Measurements from ENCODE around the gene CSF2. TPM values are rescaled to one million over a fixed set of nuclear protein-coding genes. Genes with fewer than 3 reads are reported as not detected.
A peak's percentile ranks its signal among the peaks of the same experiment; 100 is the strongest.

Gene CSF2
- total RNA-seq, 1 donor from 2014 or later, result not detected

DNA sequence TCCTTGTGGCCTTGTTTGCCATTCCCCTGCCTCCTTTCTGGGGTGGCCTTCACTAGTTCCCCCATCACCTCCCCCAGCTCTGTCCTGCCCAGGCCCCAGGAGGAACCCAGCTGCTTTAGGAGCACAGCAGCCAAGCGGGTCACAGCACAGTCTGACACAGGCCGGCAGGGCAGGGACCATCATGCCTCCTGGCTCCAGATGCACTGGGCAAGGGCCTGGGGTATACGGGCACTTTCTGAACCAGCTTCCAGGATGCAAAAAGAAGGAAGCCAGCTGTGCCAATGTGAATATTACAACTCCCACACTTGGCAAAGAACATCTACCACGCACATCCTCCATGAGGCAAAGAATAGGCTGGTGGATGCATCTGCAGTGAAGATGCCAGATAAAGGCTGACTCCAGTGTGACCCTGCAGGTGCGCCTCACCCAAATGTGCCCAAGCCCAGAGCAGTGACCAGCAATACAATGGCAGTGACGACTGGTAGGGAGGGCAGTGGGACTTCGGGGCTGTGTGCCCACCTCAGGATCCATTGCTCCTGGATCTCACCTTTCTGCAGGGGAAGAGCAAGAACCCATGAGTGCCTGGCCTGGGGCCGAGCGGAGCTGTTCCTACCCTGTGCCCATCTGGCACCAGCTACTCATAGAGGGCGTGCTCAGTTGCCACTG lies 19.4 kb upstream of the CSF2 start:
- intact Hi-C loops (cut with DNase I), result no loop called here
- ATAC-seq (no peak), DNase-seq (ENCODE audit: low spot score) (peak; percentile 38)

DNA sequence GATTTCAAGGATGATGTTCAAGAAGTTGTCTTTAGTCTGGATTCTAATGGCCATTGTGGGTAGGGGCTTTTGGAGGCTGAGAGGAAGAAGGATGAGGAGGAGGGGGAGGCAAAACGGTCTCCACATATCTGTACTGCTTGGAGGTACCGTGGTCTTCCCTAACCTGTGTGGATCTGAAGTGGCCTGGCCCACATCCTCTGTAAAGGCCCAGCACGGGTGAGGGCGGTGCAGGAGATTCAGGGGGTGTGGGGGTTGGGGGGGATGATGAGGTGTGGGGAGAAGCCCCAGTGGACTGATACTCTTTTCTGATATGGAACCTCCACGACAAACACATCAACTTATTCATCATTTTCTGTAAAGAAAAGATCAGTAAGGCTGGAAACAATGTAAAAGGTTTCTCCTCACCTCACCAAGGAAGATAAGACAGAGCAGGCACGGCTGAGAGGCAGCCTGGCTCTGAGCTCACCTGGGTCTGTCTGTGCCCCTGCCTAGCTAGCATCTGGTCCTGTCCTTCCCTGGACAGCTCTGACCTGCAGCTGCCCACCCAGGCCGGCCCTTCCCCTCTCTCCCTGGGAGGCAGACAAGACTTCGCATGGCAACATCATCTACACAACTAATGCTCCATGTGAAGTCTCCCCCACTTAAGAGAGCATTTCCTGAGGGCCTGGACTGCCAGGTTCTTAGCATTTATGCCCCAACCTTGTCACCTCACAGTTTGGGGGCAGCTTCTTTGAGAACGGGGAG lies 18.7 kb upstream of the CSF2 start:
- DNase-seq (ENCODE audit: low spot score) (no peak), ATAC-seq (no peak)
- intact Hi-C loops (cut with DNase I), result no loop called here

DNA sequence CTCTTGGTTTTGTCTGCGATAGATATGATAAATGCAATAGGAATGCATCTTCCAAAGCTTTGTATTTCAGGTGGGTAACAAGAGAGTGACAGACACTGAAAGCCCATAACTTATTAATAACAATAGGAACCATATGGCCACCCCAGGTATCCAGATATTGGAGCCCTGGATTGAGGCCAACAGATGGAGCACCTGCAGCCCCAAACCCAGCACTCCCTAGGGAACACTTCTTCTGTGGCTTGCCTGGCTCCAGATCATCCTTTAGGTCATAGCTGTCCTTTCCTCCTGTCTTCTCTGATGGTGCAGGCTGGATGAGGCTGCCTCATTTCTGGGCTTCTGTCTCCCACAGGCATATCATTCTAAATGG lies 18.2 kb upstream of the CSF2 start:
- intact Hi-C loops (cut with DNase I), result no loop called here
- DNase-seq (ENCODE audit: low spot score) (no peak), ATAC-seq (no peak)

DNA sequence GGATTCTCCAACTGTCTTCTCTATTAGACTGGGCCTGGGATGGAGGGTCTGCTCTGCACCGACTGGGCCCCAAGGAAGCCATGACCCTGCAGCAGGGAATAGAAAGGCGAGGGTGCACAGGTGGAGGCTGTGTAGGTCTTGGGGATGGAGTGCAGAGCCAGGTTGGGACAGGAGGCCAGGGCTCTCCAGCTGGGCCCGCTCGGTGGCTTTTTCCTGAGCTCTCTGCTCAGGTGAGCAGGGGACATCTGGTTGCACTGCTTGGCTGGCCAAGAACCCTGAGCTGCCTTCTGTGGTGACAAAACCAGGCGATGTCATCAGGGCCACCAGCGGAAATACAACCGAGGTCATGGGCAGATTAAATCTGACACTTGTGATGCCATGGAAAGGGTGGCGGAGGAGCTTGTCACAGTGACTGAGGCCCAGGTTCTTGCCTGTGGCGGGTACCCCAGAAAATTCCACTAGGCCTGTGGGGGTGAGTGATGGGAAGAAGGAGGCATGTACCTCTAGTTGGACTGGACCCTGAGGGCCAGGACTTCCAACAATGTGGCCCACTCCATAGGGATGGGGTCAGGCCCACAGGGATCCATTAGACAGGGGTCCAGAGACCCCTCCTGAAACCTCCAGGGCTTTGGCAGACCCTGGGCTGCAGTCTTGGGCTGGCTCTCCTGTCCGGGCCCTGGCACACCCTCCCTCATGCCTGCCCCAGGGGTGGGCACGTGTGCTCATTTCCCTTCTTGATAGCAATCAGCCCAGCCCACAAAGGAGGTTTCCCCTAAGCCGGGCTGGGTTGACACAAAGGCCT lies 17.6 kb upstream of the CSF2 start:
- DNase-seq (ENCODE audit: low spot score) (no peak), ATAC-seq (no peak)
- intact Hi-C loops (cut with DNase I), result no loop called here

DNA sequence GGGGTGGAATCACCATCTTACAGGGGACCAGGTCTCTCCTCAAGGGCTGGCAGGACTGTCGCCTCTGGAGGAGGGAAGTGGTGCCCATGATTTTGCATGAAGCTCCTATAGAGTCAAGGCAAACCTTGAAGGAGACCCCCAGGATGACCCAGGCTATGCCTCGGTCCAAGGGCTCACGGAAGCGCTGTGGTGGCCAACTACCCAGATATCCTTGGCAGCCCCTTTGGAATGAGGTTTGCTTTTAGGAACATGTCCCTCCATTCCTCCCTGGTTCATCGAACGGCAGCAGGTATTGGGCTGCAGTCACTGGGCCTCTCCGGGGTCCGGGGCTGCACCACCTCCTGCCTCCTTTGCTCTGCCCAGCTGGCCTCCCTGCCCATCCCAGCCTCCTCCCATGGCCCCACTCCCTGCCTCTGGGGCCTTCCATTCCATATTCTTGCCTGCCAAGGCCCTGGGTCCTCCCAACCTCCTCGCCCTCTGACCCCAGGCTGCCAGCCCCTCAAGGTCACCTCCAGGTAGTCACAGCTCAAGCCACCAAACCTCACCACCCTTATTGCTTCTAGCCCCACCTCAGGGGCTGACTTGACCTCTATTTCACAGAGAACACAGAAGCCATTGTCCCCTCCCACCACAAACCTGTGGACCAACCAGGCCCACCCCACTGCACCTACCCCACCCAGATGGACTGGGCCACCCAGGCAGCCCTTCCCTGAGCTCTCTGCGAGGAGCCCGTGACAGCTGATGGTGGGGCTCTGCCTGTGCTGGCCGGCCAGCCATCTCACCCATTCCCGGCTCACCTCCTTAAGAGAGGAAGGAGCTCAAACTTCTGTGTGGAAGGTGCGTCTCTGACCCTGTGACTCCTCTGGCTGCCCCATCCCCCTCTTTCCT lies 16.7 kb upstream of the CSF2 start:
- peak; percentile 43 for DNase-seq (ENCODE audit: low spot score)

DNA sequence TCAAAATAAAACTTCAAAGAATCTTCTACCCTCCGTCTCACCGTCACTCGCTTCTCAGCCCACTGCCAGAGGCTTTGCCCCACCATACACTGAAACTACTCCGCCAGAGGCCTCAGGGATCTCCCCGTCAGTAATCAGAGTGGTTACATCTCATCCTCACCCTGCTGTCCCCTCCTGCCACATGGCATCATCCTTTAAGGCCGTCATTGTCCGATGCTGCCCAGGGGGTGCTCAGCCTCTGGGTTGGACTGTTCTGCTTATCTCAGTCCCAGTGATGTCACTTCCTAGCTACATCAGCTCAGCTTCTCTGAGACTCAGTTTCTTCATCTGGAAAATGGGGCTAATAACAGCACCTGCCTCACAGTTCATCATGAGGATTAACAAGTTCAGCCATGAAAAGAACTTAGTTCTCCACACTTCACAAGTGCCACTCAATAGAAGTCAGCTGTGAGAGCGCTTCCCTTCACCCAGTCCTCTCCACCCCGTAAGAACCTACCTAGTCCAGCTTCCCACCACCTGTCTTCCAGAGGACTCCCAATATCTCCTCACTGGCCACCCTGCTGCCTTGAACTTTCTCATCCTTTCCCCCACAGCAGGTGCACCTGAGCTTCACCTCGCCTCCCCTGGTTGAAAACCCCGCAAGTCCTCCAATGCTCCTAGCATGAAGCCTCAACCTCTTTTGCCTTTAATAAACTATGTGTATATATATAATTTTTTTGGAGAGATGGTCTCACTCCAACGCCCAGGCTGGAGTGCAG lies 15.9 kb upstream of the CSF2 start:
- intact Hi-C loops (cut with DNase I), result no loop called here
- peak; percentile 41 for DNase-seq (ENCODE audit: low spot score)
- no peak for ATAC-seq

More for the DNA sequence above, 16.7 kb upstream of the CSF2 start:
- intact Hi-C loops (cut with DNase I), result no loop called here
- ATAC-seq, result no peak

DNA sequence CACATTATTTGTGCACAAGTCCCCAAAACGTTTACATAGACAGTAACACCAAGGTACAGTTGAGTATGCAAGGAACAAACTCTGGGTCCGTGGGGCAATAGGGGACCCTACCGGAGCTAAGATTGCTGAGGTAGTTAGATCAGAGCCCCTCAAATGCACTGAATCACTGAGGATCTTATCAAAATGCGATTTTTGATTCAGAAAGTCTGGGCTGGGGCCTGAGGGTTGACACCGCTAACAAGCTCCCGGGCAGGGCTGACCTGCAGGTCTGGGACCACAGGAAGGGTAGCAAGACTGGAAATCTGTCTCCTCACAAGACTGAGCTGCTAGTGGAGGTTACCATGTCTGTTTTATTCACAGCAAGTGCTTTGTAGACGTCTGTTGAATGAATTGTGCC lies 14.9 kb upstream of the CSF2 start:
- intact Hi-C loops (cut with DNase I), result no loop called here
- DNase-seq (ENCODE audit: low spot score), result no peak

DNA sequence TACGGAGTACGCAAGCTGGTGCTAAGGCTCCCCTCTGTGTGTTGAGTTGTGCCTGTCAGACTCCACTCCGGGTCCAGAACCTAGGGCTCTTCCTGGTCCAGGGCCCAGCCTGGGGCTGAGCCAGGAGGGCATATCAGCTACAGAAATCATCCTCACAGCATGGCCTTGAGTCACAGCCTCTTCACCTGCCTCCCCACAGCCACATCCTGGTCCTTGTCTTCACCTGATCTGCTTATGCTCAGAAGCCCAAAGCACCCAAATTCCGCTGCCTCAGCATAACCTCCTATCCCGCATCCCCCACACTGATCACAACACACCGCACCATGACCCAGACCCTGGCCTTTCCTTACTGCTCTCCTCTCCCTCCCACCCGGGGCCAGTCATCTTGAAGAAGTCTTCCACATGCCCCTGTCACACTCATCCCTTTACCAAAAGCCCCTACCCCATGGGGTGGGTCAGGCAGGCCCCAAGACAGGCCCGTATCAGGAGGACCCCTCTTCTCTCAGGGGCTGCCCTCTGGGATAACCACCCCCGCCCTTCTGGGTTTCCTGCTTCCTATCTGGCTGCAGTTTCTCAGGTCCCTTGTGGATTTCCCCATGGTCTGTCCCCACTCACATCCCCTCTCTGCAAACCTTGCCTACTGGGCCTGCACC lies 14.4 kb upstream of the CSF2 start:
- intact Hi-C loops (cut with DNase I), result no loop called here
- peak; percentile 43 for DNase-seq (ENCODE audit: low spot score)
- no peak for ATAC-seq

More for the DNA sequence above, 14.9 kb upstream of the CSF2 start:
- ATAC-seq, result no peak

DNA sequence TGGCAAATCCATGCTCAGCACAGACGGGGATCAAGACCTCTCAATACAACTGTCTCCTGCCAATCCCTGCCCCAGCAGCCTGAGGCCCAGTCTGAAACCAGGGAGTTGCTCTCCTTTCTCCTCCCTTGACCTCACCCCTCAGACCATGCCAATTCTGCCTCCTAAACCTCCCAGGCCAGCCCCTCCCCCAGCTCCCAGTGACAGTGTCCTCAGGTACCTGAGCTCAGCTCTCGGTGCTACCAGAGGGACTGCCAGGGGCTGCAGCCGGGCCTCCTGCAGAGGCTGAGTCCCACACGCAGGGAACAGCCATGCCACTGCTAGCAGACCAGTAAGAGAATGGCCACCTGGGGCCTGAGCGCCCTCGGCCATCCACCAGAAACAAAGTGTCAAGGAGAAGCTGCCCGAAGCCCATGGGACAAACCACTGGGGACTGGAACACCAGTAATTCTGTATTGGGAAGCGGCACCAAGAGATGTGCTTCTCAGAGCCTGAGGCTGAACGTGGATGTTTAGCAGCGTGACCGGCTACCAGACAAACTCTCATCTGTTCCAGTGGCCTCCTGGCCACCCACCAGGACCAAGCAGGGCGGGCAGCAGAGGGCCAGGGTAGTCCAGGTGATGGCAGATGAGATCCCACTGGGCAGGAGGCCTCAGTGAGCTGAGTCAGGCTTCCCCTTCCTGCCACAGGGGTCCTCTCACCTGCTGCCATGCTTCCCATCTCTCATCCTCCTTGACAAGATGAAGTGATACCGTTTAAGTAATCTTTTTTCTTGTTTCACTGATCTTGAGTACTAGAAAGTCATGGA lies 13.7 kb upstream of the CSF2 start:
- no peak for DNase-seq (ENCODE audit: low spot score)
- ATAC-seq, result no peak
- intact Hi-C loops (cut with DNase I), result no loop called here

DNA sequence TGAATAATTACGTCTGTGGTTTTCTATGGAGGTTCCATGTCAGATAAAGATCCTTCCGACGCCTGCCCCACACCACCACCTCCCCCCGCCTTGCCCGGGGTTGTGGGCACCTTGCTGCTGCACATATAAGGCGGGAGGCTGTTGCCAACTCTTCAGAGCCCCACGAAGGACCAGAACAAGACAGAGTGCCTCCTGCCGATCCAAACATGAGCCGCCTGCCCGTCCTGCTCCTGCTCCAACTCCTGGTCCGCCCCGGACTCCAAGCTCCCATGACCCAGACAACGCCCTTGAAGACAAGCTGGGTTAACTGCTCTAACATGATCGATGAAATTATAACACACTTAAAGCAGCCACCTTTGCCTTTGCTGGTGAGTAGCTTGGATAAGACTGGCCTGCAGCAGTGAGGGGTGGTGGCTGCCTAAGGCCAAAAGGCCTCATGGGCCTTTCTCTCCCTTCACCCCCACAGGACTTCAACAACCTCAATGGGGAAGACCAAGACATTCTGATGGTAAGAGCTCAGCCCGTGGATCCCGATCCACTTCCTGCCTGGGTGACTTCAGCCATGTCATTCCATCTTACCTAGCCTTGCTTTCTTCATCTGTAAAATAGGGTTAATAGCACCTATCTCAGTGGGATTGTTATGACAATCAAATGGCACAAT lies 13.0 kb upstream of the CSF2 start, which contains the start of gene IL3:
IL3 (plus strand) TSS at position 155 of the 661 bp plus-strand sequence; CDS start at position 207, 52 bp downstream.
- DNase-seq (ENCODE audit: low spot score) (no peak), ATAC-seq (no peak)
- intact Hi-C loops (cut with DNase I), result no loop called here

DNA sequence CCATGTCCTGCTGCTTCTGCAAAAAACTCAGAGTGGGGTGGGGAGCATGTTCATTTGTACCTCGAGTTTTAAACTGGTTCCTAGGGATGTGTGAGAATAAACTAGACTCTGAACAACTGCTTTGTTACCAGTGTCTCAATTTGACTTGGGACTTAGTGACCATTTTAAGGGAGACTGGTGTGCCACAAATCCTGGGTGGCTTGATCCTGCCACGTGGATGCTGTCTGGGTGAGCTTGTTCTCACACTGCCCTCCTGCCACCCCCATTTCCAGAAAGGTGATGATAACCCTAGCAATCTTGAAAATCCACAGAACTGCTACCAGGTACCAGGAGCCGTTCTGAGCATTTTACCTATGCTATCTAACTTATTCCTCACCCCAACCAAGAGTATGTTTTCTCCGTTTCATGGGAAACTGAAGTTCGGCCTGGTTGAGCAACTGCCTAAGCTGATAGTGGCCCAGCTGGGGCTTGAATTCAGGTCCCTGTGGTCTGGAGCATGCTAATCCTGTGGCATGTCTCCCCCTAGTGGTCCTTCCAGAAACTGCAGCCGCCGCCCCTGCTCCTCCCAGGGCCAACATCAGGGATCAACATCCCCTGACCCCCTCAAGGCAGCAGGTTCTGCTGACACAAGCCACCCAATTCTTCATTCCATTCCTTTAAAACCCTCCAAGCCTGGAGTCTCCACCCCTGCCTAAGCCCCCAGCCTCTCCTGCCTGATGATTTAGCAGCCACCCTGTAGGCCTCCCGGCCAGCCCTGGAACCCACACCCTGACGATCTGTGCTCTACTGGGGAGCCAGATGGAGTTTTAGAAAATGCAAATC lies 10.3 kb upstream of the CSF2 start:
- ATAC-seq (peak; percentile 69), DNase-seq (ENCODE audit: low spot score) (peak; percentile 87)
- intact Hi-C loops (cut with DNase I), result no loop called here

DNA sequence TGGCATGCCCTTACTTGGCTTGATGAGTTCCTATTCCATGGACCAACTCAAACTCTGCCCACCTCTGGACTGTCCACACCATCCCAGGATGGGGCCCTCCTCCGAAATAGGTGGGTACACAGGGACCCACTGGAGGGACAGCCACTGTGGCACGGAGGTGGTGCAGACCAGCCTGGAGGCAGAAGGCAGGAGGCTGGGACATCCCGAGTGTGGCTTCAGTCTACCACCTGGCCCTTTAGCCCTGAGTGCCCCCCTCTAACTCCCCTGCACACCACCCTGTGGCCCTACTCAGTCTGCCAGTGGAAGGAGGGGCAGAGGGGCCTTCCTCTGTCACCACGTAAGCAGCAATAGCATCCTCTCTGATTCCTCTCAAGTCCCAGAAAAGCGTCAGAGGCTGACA lies 9.4 kb upstream of the CSF2 start:
- intact Hi-C loops (cut with DNase I), result no loop called here
- ATAC-seq, result no peak
- DNase-seq (ENCODE audit: low spot score), result peak; percentile 42

DNA sequence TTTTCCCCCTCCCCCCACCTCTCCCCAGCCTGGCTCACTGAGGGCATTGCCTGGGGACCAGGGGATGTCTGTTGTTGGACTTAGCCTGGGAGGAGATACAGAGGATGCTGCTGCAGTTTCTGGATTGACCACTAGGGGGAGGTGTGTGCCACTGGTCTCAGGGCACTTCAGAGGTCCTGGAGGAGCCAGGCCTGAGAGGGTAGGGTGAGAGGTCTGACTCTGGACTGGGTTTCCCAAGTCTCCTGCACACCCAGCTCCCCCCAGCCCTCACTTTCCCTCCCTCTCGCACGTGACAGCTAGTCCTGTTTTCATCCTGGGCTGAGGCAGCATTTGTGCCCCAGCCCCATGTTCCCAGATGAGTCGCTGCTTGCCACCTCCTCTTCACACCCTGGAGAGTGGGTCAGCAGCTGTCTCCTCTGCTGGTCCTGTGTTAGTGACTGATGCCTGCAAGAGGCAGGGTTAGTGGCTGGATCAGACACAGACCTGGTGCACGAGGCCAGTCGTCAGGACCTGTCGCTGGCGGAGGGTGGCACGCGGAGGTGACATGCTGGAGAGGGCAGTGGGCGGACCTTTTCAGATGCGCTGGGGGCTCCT lies 8.8 kb upstream of the CSF2 start:
- intact Hi-C loops (cut with DNase I), result no loop called here
- DNase-seq (ENCODE audit: low spot score) (peak; percentile 83), ATAC-seq (peak; percentile 70)

DNA sequence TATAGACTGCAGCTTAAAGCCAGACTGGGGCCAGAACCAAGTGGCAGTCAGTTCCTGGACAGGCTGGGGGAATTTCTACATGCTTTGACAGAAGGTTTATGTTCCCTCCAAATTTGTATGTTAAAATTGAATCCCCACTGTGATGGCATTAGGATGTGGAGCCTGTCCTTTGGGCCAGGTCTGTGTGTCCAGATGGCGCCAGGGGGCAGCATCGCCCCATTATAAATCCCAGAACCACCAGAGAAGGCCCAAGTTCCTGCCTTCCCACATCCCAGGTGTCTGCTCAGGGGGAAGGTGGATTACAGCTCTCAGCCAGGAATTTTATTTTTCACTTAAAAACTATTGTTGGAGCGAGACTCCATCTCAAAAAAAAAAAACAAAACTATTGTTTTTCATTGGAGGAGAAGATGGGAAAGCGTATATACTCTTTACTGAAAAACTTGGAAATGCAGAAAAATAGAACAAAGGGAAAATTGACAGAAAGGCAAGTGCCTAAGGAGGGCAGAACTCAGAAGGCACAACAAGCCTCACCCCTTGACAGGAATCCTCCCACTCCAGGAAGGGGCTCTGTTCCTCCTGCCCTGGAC lies 8.1 kb upstream of the CSF2 start:
- intact Hi-C loops (cut with DNase I), result no loop called here
- ATAC-seq, result no peak

More for the DNA sequence above, 8.1 kb upstream of the CSF2 start:
- DNase-seq (ENCODE audit: low spot score), result no peak
